Transverse colon (tissue), 4 donors: ENCODE measurements around the gene CNTFR.

Experiments used
- CTCF ChIP-seq, 5 experiments: fragments of 200-600 bp in 3 of 5; fragments of 450-650 bp in 2 of 5; sonication (generic) in 3 of 5; IDR thresholded peaks; 1 replicate in 2 of 5; 2 replicates in 3 of 5; pipeline ENCODE4 v1.5.1; 2016 to 2017; ENCODE audit warnings: antibody characterized with exemption in 5 of 5, inconsistent platforms in 3 of 5, mild to moderate bottlenecking in 2 of 5, moderate library complexity in 1 of 5
- POLR2A ChIP-seq: fragments of 450-650 bp; IDR thresholded peaks from one replicate; pipeline ENCODE4 v1.6.1; 2016; ENCODE audit warnings: antibody characterized with exemption, mild to moderate bottlenecking, moderate library complexity
- POLR2AphosphoS5 ChIP-seq, 3 donors: sonication (generic); formaldehyde crosslinking; IDR thresholded peaks; one replicate each; pipeline ENCODE4 v1.6.1; 2016; ENCODE audit warnings: antibody characterized with exemption in 3 of 3

GRCh38 chr9:34629491-34629808 is 39.9 kb upstream of the CNTFR start:
- TF ChIP-seq POLR2AphosphoS5 (IDR thresholded peaks at IDR 0.05) (no peak), CTCF (IDR thresholded peaks at IDR 0.05) (no peak), POLR2A (no peak)
